Fibroblast of skin of right biceps (primary cell): ENCODE data around the gene SLC4A11.

Experiments used
- DNase-seq: peaks from one replicate; pipeline ENCODE4 v3.0.0-alpha.2; 2013

SLC4A11 gene

GRCh38 chr20:3245711-3246110 lies 6.7 kb upstream of the SLC4A11 start:
- no peak for DNase-seq

GRCh38 chr20:3245156-3245555 lies 6.2 kb upstream of the SLC4A11 start:
- DNase-seq: no peak

GRCh38 chr20:3244613-3245012 lies 5.6 kb upstream of the SLC4A11 start:
- no peak for DNase-seq

- DNase-seq: no peak
These were observed 4.8 kb upstream of the SLC4A11 start for GRCh38 chr20:3243718-3244358.

- no peak for DNase-seq
These were observed 3.2 kb upstream of the SLC4A11 start for GRCh38 chr20:3242172-3242692.

GRCh38 chr20:3240776-3241363 lies 1.9 kb upstream of the SLC4A11 start:
- DNase-seq: no peak

GRCh38 chr20:3239867-3240775 lies 1.1 kb upstream of the SLC4A11 start:
- DNase-seq: no peak

GRCh38 chr20:3238616-3239025 lies 369 bp downstream of the SLC4A11 start:
- DNase-seq: no peak

GRCh38 chr20:3237958-3238615 lies 903 bp downstream of the SLC4A11 start:
- DNase-seq: no peak

- DNase-seq: no peak
These were observed 1.7 kb downstream of the SLC4A11 start for GRCh38 chr20:3237011-3237957.

- peak; percentile 26 for DNase-seq
These were observed 3.2 kb downstream of the SLC4A11 start for GRCh38 chr20:3235666-3236324.

- DNase-seq: no peak
These were observed 4.9 kb downstream of the SLC4A11 start for GRCh38 chr20:3233991-3234498.

- no peak for DNase-seq
These were observed 5.6 kb downstream of the SLC4A11 start for GRCh38 chr20:3233131-3233990.

- DNase-seq: no peak
These were observed 7.0 kb downstream of the SLC4A11 start for GRCh38 chr20:3231889-3232588.

- DNase-seq: no peak
These were observed 7.9 kb downstream of the SLC4A11 start for GRCh38 chr20:3231116-3231515.

- no peak for DNase-seq
These were observed 9.2 kb downstream of the SLC4A11 start for GRCh38 chr20:3229798-3230197.

GRCh38 chr20:3229158-3229557 lies 9.8 kb downstream of the SLC4A11 start:
- DNase-seq: no peak

GRCh38 chr20:3228750-3229032 lies 10.3 kb downstream of the SLC4A11 start:
- no peak for DNase-seq

GRCh38 chr20:3227936-3228749 lies 10.8 kb downstream of the SLC4A11 start:
- no peak for DNase-seq
